ENCODE measurements around the gene ABCB11.

DNA sequence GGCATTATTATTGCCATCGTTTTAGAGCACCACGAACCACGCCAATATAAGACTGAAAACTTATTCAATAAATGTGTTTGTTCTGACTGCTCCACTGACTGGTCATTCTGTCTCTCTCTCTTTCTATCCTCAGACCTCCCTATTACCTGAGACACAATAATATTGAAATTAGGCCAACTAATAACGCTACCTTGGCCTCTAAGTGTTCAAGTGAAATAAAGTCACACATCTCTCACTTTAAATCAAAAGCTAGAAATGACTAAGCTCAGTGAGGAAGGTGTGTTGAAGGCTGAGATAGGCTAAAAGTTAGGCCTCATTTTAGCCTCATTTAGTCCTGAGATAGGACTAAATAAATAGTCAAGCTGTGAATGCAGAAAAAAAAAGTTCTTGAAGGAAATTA is 91.2 kb downstream of the ABCB11 start:
- no peak for TF ChIP-seq GATA2 (IDR thresholded peaks at IDR 0.05; ENCODE audit: low read depth, low read length)
- TF ChIP-seq GATA3 (IDR thresholded peaks at IDR 0.05; ENCODE audit: low read depth, low read length): no peak

Data from SH-SY5Y (cell line).